ENCODE results near the gene ZNF579.

DNA sequence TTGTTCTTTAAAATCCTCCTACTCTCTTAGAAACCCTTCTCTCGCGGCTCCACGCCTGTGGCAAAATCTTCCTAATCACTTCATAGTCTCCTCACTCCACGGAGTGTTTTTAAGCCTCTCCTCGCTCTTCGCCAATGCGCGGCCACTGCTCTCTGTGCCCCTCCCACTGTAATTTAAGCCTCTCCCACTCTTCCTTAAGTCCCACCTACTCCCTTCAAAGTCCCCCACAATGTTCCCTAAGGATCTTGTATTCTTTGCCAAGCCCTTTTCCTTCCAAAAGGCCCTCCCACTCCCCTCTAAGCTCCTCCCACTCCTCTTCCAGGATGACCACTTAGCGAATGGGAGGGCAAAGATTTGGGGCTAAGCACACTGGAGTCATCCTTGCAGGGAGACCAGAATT lies 17.4 kb upstream of the ZNF579 start:
- TF ChIP-seq, protein P1, sequence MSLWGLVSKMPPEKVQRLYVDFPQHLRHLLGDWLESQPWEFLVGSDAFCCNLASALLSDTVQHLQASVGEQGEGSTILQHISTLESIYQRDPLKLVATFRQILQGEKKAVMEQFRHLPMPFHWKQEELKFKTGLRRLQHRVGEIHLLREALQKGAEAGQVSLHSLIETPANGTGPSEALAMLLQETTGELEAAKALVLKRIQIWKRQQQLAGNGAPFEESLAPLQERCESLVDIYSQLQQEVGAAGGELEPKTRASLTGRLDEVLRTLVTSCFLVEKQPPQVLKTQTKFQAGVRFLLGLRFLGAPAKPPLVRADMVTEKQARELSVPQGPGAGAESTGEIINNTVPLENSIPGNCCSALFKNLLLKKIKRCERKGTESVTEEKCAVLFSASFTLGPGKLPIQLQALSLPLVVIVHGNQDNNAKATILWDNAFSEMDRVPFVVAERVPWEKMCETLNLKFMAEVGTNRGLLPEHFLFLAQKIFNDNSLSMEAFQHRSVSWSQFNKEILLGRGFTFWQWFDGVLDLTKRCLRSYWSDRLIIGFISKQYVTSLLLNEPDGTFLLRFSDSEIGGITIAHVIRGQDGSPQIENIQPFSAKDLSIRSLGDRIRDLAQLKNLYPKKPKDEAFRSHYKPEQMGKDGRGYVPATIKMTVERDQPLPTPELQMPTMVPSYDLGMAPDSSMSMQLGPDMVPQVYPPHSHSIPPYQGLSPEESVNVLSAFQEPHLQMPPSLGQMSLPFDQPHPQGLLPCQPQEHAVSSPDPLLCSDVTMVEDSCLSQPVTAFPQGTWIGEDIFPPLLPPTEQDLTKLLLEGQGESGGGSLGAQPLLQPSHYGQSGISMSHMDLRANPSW (CRISPR knock-in tag; IDR thresholded peaks at IDR 0.05; ENCODE audit: borderline replicate concordance): no peak
- TF ChIP-seq PCBP1 (IDR thresholded peaks at IDR 0.05; ENCODE audit: borderline replicate concordance, low read depth, low read length): no peak
- TF ChIP-seq, protein P2, sequence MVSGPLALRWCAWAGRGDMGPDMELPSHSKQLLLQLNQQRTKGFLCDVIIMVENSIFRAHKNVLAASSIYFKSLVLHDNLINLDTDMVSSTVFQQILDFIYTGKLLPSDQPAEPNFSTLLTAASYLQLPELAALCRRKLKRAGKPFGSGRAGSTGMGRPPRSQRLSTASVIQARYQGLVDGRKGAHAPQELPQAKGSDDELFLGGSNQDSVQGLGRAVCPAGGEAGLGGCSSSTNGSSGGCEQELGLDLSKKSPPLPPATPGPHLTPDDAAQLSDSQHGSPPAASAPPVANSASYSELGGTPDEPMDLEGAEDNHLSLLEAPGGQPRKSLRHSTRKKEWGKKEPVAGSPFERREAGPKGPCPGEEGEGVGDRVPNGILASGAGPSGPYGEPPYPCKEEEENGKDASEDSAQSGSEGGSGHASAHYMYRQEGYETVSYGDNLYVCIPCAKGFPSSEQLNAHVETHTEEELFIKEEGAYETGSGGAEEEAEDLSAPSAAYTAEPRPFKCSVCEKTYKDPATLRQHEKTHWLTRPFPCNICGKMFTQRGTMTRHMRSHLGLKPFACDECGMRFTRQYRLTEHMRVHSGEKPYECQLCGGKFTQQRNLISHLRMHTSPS (CRISPR knock-in tag; IDR thresholded peaks at IDR 0.05; ENCODE audit: low read depth): no peak
- no peak for TF ChIP-seq HCFC1 (IDR thresholded peaks at IDR 0.05; ENCODE audit: low read depth, low read length)
- TF ChIP-seq, protein P3, sequence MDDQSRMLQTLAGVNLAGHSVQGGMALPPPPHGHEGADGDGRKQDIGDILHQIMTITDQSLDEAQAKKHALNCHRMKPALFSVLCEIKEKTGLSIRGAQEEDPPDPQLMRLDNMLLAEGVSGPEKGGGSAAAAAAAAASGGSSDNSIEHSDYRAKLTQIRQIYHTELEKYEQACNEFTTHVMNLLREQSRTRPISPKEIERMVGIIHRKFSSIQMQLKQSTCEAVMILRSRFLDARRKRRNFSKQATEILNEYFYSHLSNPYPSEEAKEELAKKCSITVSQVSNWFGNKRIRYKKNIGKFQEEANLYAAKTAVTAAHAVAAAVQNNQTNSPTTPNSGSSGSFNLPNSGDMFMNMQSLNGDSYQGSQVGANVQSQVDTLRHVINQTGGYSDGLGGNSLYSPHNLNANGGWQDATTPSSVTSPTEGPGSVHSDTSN (CRISPR knock-in tag; IDR thresholded peaks at IDR 0.05; ENCODE audit: borderline replicate concordance): no peak
- TF ChIP-seq MAFK (conservative IDR thresholded peaks at IDR 0.05 in 1 of 2, IDR thresholded peaks at IDR 0.05 in 1 of 2; ENCODE audit: low read length in 2 of 2): no peak
